OCI-LY1 (cell line): ENCODE data around the gene C1orf94.

Experiments used
- CTCF ChIP-seq: fragments of 200-600 bp; sonication (generic), shearing (Covaris generic); IDR thresholded peaks from 2 replicates; pipeline ENCODE4 v1.5.1; 2017; ENCODE audit warnings: mild to moderate bottlenecking, antibody characterized with exemption, low read length, moderate library complexity, mixed read lengths
- EZH2 ChIP-seq: fragments of 200-600 bp; sonication (generic), shearing (Covaris generic); IDR thresholded peaks from 2 replicates; pipeline ENCODE4 v1.8.0; 2017; ENCODE audit warnings: borderline replicate concordance, mixed run types, mild to moderate bottlenecking, antibody characterized with exemption, low read length, moderate library complexity, mixed read lengths

- TF ChIP-seq CTCF = no peak
- no peak for TF ChIP-seq EZH2
Observed at GRCh38 chr1:34190692-34191091, 14.0 kb downstream of the C1orf94 start.
